Posterior vena cava (tissue), 2 donors: Measurements from ENCODE around the gene CCNYL1. TPM values are rescaled to one million over a fixed set of nuclear protein-coding genes. Genes with fewer than 3 reads are reported as not detected.
"Not testable (repeated sequence)": the region's sequence is repeated elsewhere in the genome, so short reads cannot be mapped to it uniquely, and the experiment has no call there.

Experiments
- DNase-seq: peaks from one replicate; pipeline ENCODE4 v3.0.0-alpha.2; 2020; ENCODE audit warnings: low spot score
- intact Hi-C, 2 donors: fragments of 100-400 bp; cut with DNase I; formaldehyde crosslinking; loops; one replicate each; pipeline versions ENCODE4 v1.14.1 to v1.14.2; 2022 to 2023
- total RNA-seq, 2 donors: library from RNA; stranded (reverse); fragmentation: NEBNext Ultra II Directional; extraction: Animal tissue kit (Norgen Biotek cat#: 25700); gene quantifications; one replicate each; pipeline ENCODE4 v1.2.1, GENCODE V29; 2021
- donor health status: DM: yes; HTN: yes; CAD: no.
- donor health status: DM: yes; HTN: yes; CAD: no.

The CCNYL1 gene
- total RNA-seq, 2 donors from 2014 or later, result 17.8 to 34.5 TPM

DNA sequence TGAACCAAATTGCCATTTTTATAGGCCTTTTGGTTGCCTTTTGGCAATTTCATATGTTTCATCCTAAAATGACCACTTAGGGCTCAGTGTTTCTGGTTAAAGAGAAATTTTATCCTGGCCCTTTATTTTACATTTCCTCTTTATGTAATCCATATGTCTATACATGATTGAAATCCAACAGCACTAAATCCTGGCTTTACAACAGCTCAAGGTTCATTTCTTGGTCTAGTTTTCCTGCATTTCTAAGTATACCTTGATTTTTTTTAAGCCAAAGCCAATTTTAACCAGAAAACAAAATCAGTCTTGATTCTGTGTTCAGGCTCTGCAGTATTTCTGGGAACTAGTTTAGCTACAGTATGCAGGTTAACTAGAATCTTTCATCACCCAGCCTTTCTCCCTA is 46.6 kb downstream of the CCNYL1 start:
- intact Hi-C loops, result no loop called here
- no peak for DNase-seq

- intact Hi-C loops, result loop anchor here in 1 of 2 donors (10.0 kb wide), 2 partner anchors 215 to 265 kb away; partner anchors contain the start of gene PLEKHM3
- no peak for DNase-seq
These were observed 48.5 kb downstream of the CCNYL1 start for GRCh38 chr2:207759890-207760289.

- intact Hi-C loops, result loop anchor here in 1 of 2 donors (10.0 kb wide), 2 partner anchors 214 to 264 kb away; partner anchors contain the start of gene PLEKHM3
- no peak for DNase-seq
These were observed 49.0 kb downstream of the CCNYL1 start for GRCh38 chr2:207760453-207760852.

GRCh38 chr2:207761426-207761825 is 50.0 kb downstream of the CCNYL1 start:
- not testable (repeated sequence) for DNase-seq
- intact Hi-C loops, result loop anchor here in 1 of 2 donors (10.0 kb wide), 2 partner anchors 213 to 263 kb away; partner anchors contain the start of gene PLEKHM3

DNA sequence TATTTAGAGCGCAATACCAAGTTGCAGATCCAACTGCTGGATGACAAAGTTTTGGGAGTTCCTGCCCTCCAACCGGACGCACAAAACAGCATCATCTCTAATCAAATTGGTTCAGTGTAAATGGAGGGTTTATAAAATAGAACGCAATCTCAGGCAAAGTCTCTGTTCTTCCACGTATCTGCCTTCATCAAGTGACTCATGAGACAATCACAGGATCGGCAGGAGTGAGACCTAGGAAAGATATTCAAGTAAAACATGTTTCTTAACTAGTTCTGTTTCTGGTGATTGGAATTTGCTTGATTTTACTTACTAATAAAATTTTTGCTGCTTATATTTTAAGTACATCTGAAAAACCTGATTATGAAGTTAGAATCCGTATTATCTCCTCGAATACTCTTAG is 50.7 kb downstream of the CCNYL1 start:
- DNase-seq, result no peak
- intact Hi-C loops, result loop anchor here in 1 of 2 donors (10.0 kb wide), 2 partner anchors 213 to 263 kb away; partner anchors contain the start of gene PLEKHM3

GRCh38 chr2:207763303-207763917 is 52.0 kb downstream of the CCNYL1 start:
- DNase-seq, result no peak
- intact Hi-C loops, result loop anchor here in 1 of 2 donors (10.0 kb wide), 2 partner anchors 211 to 261 kb away; partner anchors contain the start of gene PLEKHM3

DNA sequence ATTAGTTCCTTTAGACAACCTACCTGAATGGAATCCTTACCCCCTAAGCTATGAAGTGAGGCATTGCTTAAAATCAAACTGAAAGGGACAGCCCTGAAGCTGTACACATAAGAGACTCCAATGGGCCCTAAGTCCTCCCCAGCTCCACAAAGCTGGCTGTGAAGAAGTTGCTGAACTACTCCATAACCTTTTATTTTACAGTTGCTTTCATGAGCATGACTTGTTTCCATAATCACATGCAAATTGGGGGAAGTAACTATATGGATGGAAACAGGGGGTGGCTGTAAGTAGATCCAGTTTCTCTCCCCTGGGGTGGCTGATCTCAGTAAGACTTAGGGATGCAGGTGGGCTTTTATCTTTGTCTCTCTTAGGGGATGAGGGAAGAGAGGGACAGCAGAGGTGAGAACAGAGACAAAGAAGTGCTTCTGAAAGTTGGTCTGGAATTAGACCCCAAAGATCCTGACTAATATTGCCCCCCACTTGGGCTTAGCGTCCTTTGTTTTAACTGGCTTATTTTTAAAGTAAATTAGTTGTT is 52.7 kb downstream of the CCNYL1 start:
- DNase-seq, result no peak
- intact Hi-C loops, result loop anchor here in 1 of 2 donors (10.0 kb wide), 2 partner anchors 211 to 261 kb away; partner anchors contain the start of gene PLEKHM3

- intact Hi-C loops, result loop anchor here in 1 of 2 donors (10.0 kb wide), 2 partner anchors 209 to 259 kb away; partner anchors contain the start of gene PLEKHM3
These were observed 54.1 kb downstream of the CCNYL1 start for GRCh38 chr2:207765547-207765946.

DNA sequence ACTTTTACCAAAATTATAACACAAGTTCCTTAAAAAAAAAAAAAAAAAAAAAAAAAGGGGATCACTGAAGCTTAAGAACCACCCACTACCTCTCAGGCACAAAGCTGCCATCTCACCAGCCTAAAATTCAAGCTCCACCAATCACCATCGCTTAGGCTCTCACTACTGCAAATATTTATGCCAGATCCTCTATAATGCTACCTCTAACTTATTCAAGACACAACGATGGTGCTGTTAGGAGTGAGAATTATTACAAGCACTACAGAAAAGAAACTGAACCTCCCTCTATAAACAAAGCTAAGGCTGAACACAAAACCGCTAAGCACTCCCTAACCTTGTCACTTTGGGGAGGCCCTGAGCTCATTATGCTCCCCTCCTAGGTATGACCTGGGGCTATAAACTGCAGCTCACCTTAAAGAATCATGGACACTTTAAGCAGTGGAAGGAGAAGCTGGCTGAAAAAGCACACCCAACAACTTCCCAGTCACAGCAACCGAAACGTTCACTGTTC is 54.7 kb downstream of the CCNYL1 start:
- intact Hi-C loops, result loop anchor here in 1 of 2 donors (10.0 kb wide), 2 partner anchors 209 to 259 kb away; partner anchors contain the start of gene PLEKHM3
- DNase-seq, result no peak

More at GRCh38 chr2:207765547-207765946, 54.1 kb downstream of the CCNYL1 start:
- no peak for DNase-seq

- intact Hi-C loops, result loop anchor here in 1 of 2 donors (10.0 kb wide), 2 partner anchors 208 to 258 kb away; partner anchors contain the start of gene PLEKHM3
- DNase-seq, result peak; percentile 76
These were observed 55.4 kb downstream of the CCNYL1 start for GRCh38 chr2:207766697-207767460.

DNA sequence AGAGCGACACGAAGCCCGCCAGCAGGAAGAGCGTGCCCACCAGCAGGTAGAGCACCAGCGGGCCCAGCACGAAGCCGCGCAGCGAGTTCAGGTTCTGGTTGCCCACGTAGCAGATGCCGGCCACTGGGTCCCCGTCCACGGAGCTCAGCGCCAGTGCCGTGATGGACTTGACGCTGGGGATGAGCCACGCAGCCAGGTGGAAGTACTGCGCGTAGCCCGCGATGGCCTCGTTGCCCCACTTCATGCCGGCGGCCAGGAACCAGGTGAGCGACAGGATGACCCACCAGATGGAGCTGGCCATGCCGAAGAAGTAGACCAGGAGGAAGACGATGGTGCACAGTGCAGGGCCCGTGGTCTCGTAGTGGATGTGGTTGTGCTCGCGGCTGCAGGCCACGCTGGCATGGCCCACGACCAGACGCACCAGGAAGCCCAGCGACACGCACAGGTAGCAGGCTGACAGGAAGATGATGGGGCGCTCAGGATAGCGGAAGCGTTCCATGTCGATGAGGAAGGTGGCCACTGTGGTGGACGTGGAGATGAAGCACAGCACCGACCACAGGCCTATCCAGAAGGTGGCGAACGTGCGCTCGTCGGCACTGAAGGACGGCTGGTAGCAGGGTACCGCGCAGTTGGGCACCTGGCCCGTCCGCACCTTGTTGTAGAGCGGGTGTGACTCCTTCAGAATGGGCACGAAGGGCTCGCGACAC is 56.2 kb downstream of the CCNYL1 start:
- DNase-seq, result peak; percentile 84

DNA sequence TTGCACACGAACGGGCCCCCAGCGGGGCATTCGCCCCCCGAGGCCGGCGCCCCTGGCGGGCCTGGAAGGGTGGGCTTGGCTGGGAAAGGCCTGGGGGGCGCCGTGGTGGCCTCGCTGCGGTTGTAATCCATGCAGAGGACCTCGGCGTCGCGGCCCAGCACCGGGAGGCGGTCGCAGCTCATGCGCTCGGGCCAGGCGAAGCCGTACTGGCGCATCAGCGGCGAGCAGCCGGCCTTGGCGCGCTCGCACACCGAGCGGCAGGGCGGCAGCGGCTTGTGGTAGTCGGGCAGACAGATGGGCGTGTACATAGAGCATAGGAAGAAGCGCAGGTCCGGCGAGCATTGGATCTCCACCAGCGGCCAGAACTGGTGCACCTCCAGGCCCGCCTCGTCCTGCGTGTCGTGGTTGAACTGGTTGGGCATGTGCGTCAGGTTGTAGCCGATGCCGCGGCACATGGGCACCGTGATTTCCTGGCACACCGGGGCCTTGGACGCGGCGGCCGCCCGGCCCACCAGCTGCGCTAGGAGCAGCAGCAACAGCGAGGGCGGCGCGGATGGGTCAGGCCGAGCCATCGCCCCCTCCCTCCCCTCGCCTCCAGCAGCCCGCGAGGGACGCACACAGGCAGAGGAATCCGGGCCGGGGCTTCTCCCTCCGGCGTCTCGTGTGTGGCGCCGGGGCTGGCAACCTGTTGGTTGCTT is 56.9 kb downstream of the CCNYL1 start:
- intact Hi-C loops, result loop anchor here in 1 of 2 donors (10.0 kb wide), 2 partner anchors 206 to 256 kb away; partner anchors contain the start of gene PLEKHM3
- DNase-seq, result peak; percentile 87

More for the DNA sequence above, 56.2 kb downstream of the CCNYL1 start:
- intact Hi-C loops, result loop anchor here in 1 of 2 donors (10.0 kb wide), 2 partner anchors 207 to 257 kb away; partner anchors contain the start of gene PLEKHM3

GRCh38 chr2:207768866-207769596 is 57.6 kb downstream of the CCNYL1 start:
- intact Hi-C loops, result loop anchor here in 1 of 2 donors (10.0 kb wide), 2 partner anchors 206 to 256 kb away; partner anchors contain the start of gene PLEKHM3
- peak; percentile 82 for DNase-seq

GRCh38 chr2:207770602-207771404 is 59.4 kb downstream of the CCNYL1 start:
- intact Hi-C loops, result no loop called here
- DNase-seq, result no peak

- DNase-seq, result no peak
- intact Hi-C loops, result no loop called here
These were observed 60.0 kb downstream of the CCNYL1 start for GRCh38 chr2:207771421-207771820.

- DNase-seq, result peak; percentile 91
- intact Hi-C loops, result no loop called here
These were observed 60.8 kb downstream of the CCNYL1 start for GRCh38 chr2:207772081-207772843.
